Central memory CD8-positive, alpha-beta T cell (primary cell): Measurements from ENCODE around the gene COX7B.
"Not testable (repeated sequence)": the region's sequence is repeated elsewhere in the genome, so short reads cannot be mapped to it uniquely, and the experiment has no call there.

Experiments
- ATAC-seq: fragments of 150-1000 bp; cut with Tn5 transposase; replicated peaks from 2 replicates; pipeline ENCODE4 v1.10.0; 2022; ENCODE audit warnings: mild to moderate bottlenecking, moderate FRiP score, moderate number of reproducible peaks; ENCODE audit not compliant: poor library complexity, severe bottlenecking; ENCODE audit errors: extremely low read depth
- DNase-seq, 2 donors: peaks; one replicate each; pipeline ENCODE4 v3.0.0; 2021; ENCODE audit warnings: low spot score in 2 of 2
- H3K27ac Mint-ChIP-seq: one replicate; pipeline ENCODE4 v1.8.0; 2022; ENCODE audit warnings: low read depth, mild to moderate bottlenecking, moderate library complexity, mixed read lengths
- H3K27me3 Mint-ChIP-seq: one replicate; pipeline ENCODE4 v1.8.0; 2022; ENCODE audit warnings: mixed read lengths
- H3K36me3 Mint-ChIP-seq: one replicate; pipeline ENCODE4 v1.8.0; 2022; ENCODE audit warnings: mild to moderate bottlenecking, moderate library complexity, mixed read lengths; ENCODE audit not compliant: insufficient read depth
- H3K4me1 Mint-ChIP-seq: one replicate; pipeline ENCODE4 v1.8.0; 2022; ENCODE audit warnings: mixed read lengths
- H3K4me3 Mint-ChIP-seq: one replicate; pipeline ENCODE4 v1.8.0; 2022; ENCODE audit warnings: mild to moderate bottlenecking, moderate library complexity, mixed read lengths
- H3K9me3 Mint-ChIP-seq: one replicate; pipeline ENCODE4 v1.8.0; 2022; ENCODE audit warnings: mixed read lengths

COX7B gene, protein sequence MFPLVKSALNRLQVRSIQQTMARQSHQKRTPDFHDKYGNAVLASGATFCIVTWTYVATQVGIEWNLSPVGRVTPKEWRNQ

GRCh38 chrX:77899081-77899828, at the start of gene COX7B:
TSS of gene COX7B (plus strand) at chrX:77899468. CDS start at chrX:77899554, 86 bp downstream.
- H3K27me3 Mint-ChIP-seq: no peaks in the 10 kb centered on the region
- H3K9me3 Mint-ChIP-seq: no peaks in the 10 kb centered on the region
- ATAC-seq (peak; percentile 52), DNase-seq (peak; percentile 18 to 77)
- peak within 1 kb of the TSS; percentile 94 for H3K27ac Mint-ChIP-seq
- peaks cover 36% of the 10 kb centered on the region for H3K36me3 Mint-ChIP-seq
- H3K4me1 Mint-ChIP-seq: peaks cover 23% of the 10 kb centered on the region
- H3K4me3 Mint-ChIP-seq: peak within 1 kb of the TSS; percentile 90

DNA sequence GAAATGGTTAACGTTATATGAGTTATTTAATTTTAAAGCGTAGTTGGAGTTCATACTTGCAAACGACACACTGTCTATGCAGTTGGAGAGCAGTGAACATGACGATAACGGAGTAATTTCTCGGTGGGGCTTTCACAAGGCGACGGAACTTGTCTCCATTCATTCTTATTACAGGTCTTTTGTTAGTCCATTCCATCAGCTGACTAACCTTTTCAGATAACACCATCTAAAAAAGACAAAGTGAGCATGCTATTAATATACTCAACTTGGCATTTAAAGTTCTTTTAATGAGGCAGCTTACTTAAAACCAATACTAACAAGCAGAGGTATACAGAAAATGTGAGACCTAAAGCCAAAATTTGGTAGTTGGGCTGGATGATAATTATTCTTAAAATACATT, 23.9 kb upstream of the COX7B start:
- Mint-ChIP-seq H3K4me1 (peaks cover 6% of the 10 kb centered on the region), H3K27ac (no peak overlapping the region), H3K36me3 (peaks cover 26% of the 10 kb centered on the region), H3K4me3 (no peak overlapping the region), H3K9me3 (no peaks in the 10 kb centered on the region), H3K27me3 (no peaks in the 10 kb centered on the region)
- DNase-seq (no peak), ATAC-seq (no peak)

DNA sequence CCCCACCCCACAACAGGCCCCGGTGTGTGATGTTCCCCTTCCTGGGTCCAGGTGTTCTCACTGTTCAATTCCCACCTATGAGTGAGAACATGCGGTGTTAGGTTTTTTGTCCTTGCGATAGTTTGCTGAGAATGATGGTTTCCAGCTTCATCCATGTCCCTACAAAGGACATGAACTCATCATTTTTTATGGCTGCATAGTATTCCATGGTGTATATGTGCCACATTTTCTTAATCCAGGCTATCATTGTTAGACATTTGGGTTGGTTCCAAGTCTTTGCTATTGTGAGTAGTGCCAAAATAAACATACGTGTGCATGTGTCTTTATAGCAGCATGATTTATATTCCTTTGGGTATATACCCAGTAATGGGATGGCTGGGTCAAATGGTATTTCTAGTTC, 17.9 kb upstream of the COX7B start:
- not testable (repeated sequence) for H3K4me3 Mint-ChIP-seq, H3K27ac Mint-ChIP-seq, DNase-seq, H3K9me3 Mint-ChIP-seq, H3K27me3 Mint-ChIP-seq, ATAC-seq, H3K4me1 Mint-ChIP-seq
- H3K36me3 Mint-ChIP-seq: peaks cover 11% of the 10 kb centered on the region

GRCh38 chrX:77892887-77893286, 6.4 kb upstream of the COX7B start:
- Mint-ChIP-seq H3K27me3 (no peaks in the 10 kb centered on the region), H3K27ac (peak overlapping the region; percentile 24), H3K9me3 (no peaks in the 10 kb centered on the region), H3K4me1 (peaks cover 23% of the 10 kb centered on the region), H3K36me3 (peaks cover 12% of the 10 kb centered on the region), H3K4me3 (peak overlapping the region; percentile 97)
- DNase-seq (no peak), ATAC-seq (no peak)

DNA sequence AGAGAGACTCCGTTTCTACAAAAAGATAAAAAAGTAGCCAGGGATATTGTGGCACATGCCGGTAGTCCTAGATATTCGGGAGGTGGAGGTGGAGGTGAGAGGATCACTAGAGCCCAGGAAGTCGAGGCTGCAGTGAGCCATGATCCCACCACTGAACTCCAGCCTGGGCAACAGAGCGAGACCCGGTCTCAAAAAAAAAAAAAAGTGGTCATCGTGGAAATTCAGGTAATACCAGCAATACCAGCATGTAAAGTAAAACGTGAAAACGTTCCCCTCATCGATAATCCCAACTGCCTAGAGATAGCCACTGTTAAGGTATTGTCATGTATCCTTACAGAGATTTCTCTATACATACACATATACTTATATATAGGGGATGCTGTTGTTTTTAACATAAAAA, 5.6 kb upstream of the COX7B start:
- H3K27ac Mint-ChIP-seq: peak overlapping the region; percentile 99
- no peak for ATAC-seq
- no peaks in the 10 kb centered on the region for H3K9me3 Mint-ChIP-seq
- H3K36me3 Mint-ChIP-seq: peaks cover 12% of the 10 kb centered on the region
- DNase-seq: no peak
- H3K27me3 Mint-ChIP-seq: no peaks in the 10 kb centered on the region
- peak overlapping the region; percentile 97 for H3K4me3 Mint-ChIP-seq
- H3K4me1 Mint-ChIP-seq: peaks cover 23% of the 10 kb centered on the region

DNA sequence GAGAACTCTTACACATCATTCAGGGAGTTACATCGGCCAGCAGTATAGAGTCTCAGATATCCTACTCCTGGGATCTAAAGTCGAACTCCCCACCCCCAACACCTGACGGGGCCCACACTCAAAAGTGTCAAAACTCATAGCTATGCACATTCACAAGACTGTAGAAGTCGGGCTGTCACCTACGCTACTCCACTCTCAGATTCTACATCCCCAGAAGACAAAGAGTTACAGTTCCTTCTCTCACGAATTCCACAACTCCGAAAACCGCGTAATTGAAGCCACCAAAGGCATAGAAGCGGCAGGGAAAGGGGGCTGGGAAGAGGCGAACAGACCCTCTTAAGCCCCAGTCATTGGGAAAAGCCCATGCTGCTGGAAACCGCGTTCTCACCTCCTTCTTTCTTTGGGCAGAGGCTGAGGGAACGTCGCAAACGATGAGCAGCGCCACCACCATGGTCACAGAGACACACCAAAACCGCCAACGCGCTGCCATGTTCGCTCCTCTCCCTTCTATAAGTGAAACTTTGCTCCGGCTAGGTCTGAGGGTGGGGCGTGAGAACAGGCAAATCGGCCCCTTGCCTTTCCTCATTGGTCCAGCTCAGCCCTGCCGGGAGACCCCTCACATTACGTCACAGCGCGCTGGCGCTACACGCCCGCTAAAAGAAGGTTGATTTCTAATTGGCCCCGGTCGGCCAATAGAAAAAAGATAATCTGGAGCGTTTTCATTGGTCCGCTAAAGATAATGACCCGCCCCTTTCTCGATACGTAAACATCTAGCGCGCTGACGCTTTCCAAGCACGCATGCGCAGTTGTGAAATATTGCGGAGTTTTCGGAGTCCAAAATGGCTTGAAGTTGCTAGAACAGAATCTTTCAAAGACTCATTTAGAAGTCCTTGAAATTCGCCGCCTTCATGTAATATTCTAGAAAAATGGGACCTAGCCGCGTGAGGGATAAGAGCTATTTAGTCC, 4.1 kb upstream of the COX7B start, which contains the start of gene MAGT1:
MAGT1 (minus strand) TSS at position 515 of the 966 bp plus-strand sequence; CDS start at position 490, 25 bp downstream.
- Mint-ChIP-seq H3K9me3 (no peaks in the 10 kb centered on the region), H3K4me1 (peaks cover 23% of the 10 kb centered on the region), H3K4me3 (peak within 1 kb of the TSS; percentile 97), H3K27ac (peak within 1 kb of the TSS; percentile 99), H3K27me3 (no peaks in the 10 kb centered on the region), H3K36me3 (peaks cover 20% of the 10 kb centered on the region)
- DNase-seq: peak; percentile 66 to 90
- peak; percentile 87 for ATAC-seq

DNA sequence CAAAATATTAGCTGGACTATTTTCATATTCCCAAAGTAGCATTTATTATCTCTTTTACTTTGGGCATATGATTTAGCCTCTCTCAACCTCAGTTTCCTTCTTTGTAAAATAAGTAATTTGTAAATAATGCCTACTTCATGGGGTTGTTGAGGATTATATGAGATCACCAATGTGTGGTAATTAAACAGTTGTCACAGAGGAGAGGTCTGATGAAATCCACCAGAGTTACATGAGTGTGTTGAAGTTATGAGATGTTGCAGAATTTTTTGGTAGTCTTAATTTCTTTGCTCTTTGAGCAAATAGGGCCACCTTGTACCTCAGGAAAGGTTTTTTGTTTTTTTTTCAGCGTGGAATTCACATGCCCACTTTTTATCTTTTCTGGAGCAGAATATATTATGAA, 1.4 kb downstream of the COX7B start:
- Mint-ChIP-seq H3K27me3 (no peaks in the 10 kb centered on the region), H3K9me3 (no peaks in the 10 kb centered on the region), H3K36me3 (peaks cover 36% of the 10 kb centered on the region), H3K27ac (peak overlapping the region; percentile 94), H3K4me3 (peak overlapping the region; percentile 90), H3K4me1 (peaks cover 13% of the 10 kb centered on the region)
- DNase-seq (no peak), ATAC-seq (no peak)

DNA sequence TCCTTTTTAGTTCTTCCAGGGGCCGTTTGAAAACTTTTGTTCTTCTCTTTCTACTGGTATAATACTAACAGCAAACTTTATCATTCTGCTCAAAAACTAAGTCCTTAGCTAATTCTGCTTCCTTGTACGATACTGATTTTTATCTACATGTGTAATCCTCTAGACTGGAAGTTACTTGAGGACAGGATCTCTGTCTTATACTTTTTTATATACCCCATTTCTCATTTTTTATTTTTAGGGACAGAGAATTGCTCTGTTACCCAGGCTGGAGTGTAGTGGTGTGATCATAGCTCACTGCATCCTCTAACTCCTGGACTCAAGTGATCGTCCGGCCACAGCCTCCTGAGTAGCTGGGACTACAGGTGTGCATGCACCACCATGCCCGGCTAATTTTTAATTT, 2.2 kb downstream of the COX7B start:
- no peak for DNase-seq
- ATAC-seq: no peak
- peak overlapping the region; percentile 18 for H3K4me3 Mint-ChIP-seq
- H3K36me3 Mint-ChIP-seq: peaks cover 41% of the 10 kb centered on the region
- H3K27me3 Mint-ChIP-seq: no peaks in the 10 kb centered on the region
- H3K4me1 Mint-ChIP-seq: peaks cover 11% of the 10 kb centered on the region
- no peak overlapping the region for H3K27ac Mint-ChIP-seq
- H3K9me3 Mint-ChIP-seq: no peaks in the 10 kb centered on the region

DNA sequence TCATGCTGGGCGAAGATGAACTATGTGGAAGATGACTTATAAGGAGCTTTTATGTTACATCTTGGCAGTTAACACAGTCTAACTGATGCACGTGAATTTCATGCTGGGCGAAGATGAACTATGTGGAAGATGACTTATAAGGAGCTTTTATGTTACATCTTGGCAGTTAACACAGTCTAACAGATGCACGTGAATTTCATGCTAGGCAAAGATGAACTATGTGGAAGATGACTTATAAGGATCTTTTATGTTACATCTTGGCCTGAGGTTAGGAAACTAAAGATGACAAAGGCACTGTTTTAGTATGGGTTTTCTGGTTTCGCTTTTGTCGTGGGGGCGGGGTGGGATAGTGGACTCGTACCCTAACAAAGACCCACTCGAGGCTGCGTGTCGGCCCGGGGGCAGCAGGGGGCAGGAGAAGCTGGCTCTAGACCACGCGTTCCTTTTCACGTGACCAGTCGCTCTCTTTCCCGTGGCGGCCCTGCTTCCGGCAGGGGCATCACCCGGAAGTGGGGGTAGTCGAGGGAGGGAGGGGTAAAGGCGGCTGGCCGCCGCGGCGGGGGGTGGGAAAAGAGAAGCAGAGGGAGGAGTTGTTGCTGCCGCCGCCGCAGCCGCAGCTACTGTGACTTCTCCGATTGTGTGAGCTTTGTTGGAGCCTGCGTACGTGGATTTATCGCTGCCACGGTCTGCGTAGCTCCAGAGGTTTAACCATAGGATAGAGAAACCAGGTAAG, 11.0 kb downstream of the COX7B start, which contains the start of gene ATP7A:
ATP7A (plus strand) TSS at position 586 of the 733 bp plus-strand sequence. CDS start 60,949 bp downstream, outside the sequence.
- no peaks in the 10 kb centered on the region for H3K27me3 Mint-ChIP-seq
- ATAC-seq: peak; percentile 94
- peaks cover 19% of the 10 kb centered on the region for H3K36me3 Mint-ChIP-seq
- H3K4me3 Mint-ChIP-seq: peak within 1 kb of the TSS; percentile 96
- H3K9me3 Mint-ChIP-seq: no peaks in the 10 kb centered on the region
- peaks cover 11% of the 10 kb centered on the region for H3K4me1 Mint-ChIP-seq
- DNase-seq: peak; percentile 65 to 86
- peak within 1 kb of the TSS; percentile 96 for H3K27ac Mint-ChIP-seq

DNA sequence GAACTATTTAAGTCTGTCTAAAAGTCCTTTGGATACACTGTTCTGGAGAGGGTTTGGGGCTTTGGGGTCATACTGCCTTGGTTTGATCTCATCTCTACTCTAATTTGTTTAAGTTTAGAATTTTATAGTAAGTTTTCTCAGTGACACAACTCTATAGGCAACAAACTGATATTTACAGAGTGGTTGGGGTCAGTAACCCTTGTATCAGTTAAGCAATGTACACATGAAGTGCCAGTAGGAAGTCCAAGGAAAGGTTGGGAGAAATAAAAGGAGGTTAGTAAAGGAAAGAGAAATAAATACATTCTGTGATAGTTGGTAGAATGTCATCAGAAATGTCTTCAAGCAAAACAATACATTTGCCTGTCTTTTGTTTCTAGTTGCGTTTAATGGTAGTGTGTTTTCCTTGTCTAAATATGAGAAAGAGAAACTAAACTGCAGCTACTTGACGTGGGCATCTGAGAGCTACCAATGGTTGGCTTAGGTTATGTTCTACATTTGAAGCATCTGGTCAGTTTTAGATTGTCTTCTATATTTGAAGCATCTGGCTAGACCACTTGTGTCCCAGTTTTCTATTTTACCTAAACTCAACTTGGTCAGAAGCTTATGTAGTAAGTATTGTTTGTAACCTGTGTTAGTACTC, 18.1 kb downstream of the COX7B start:
- no peak for ATAC-seq
- no peak for DNase-seq
- peak overlapping the region; percentile 95 for H3K27ac Mint-ChIP-seq
- no peaks in the 10 kb centered on the region for H3K9me3 Mint-ChIP-seq
- no peaks in the 10 kb centered on the region for H3K27me3 Mint-ChIP-seq
- H3K4me1 Mint-ChIP-seq: peaks cover 12% of the 10 kb centered on the region
- peak overlapping the region; percentile 54 for H3K4me3 Mint-ChIP-seq
- H3K36me3 Mint-ChIP-seq: no peaks in the 10 kb centered on the region

DNA sequence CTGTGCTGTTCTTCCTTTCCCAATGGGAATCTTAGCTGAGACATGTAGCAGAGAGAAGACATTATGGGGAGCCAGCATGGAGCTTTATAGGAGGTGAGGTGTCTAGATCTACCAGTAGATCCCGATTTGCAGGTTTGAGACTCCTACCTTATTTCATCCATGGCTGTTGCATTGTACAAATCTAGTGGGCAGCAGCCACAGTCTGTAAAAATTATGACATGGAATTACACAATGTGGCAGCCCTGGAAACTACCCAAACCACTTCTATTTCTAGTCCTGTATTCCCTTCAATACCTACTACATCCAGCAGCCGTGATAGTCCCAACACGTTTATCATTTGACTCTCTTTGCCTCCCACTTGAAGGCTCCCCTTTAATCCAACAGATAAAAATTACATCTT, 19.3 kb downstream of the COX7B start:
- H3K27me3 Mint-ChIP-seq: no peaks in the 10 kb centered on the region
- DNase-seq (no peak), ATAC-seq (no peak)
- H3K4me3 Mint-ChIP-seq: no peak overlapping the region
- H3K4me1 Mint-ChIP-seq: peaks cover 12% of the 10 kb centered on the region
- no peaks in the 10 kb centered on the region for H3K9me3 Mint-ChIP-seq
- no peaks in the 10 kb centered on the region for H3K36me3 Mint-ChIP-seq
- no peak overlapping the region for H3K27ac Mint-ChIP-seq
